ENCODE results near the gene ENPP6.

- no peak for TF ChIP-seq CTCF (IDR thresholded peaks at IDR 0.05)
- no peak for TF ChIP-seq POLR2A (IDR thresholded peaks at IDR 0.05)
Measured at GRCh38 chr4:184189966-184190365, 27.7 kb downstream of the ENPP6 start.
